ENCODE data around the gene ARFGAP1.

DNA sequence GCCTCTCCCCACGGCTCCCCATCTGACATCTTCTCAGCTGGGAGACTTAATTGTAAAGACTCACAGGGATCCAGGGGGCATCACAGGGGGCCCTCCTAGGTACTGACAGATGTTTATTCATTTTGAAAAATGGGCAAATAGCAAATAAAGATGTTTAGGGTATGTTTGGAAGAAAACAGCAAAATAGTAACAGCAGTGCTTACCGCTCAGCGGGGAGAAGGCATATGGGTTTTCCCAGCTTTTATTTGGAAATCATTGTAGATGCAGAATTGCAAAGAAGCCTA, 39.6 kb upstream of the ARFGAP1 start:
- TF ChIP-seq POLR2A (IDR thresholded peaks at IDR 0.05; ENCODE audit: low read depth, low read length), result no peak
- TF ChIP-seq, protein P1, sequence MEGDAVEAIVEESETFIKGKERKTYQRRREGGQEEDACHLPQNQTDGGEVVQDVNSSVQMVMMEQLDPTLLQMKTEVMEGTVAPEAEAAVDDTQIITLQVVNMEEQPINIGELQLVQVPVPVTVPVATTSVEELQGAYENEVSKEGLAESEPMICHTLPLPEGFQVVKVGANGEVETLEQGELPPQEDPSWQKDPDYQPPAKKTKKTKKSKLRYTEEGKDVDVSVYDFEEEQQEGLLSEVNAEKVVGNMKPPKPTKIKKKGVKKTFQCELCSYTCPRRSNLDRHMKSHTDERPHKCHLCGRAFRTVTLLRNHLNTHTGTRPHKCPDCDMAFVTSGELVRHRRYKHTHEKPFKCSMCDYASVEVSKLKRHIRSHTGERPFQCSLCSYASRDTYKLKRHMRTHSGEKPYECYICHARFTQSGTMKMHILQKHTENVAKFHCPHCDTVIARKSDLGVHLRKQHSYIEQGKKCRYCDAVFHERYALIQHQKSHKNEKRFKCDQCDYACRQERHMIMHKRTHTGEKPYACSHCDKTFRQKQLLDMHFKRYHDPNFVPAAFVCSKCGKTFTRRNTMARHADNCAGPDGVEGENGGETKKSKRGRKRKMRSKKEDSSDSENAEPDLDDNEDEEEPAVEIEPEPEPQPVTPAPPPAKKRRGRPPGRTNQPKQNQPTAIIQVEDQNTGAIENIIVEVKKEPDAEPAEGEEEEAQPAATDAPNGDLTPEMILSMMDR (IDR thresholded peaks at IDR 0.05; ENCODE audit: extremely low read depth in 1 of 2, insufficient read depth in 1 of 2, low read depth in 1 of 2, low read length in 2 of 2), result no peak
- TF ChIP-seq MYC (IDR thresholded peaks at IDR 0.05; ENCODE audit: low read depth, low read length), result no peak
- TF ChIP-seq EZH2 (IDR thresholded peaks at IDR 0.05; ENCODE audit: borderline replicate concordance, low read depth, low read length, severe bottlenecking), result no peak
- TF ChIP-seq, protein P2, sequence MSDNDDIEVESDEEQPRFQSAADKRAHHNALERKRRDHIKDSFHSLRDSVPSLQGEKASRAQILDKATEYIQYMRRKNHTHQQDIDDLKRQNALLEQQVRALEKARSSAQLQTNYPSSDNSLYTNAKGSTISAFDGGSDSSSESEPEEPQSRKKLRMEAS (IDR thresholded peaks at IDR 0.05; ENCODE audit: insufficient read depth, insufficient read length), result no peak
- no peak for TF ChIP-seq POLR2AphosphoS5 (IDR thresholded peaks at IDR 0.05; ENCODE audit: insufficient read depth, low read depth, low read length)
- TF ChIP-seq GATA2 (IDR thresholded peaks at IDR 0.05; ENCODE audit: insufficient read depth, insufficient read length, low read depth, low read length), result no peak
- TF ChIP-seq FOS (IDR thresholded peaks at IDR 0.05; ENCODE audit: borderline replicate concordance, insufficient read depth, low read length), result no peak
- no peak for TF ChIP-seq JUN (IDR thresholded peaks at IDR 0.05; ENCODE audit: borderline replicate concordance, insufficient read depth, insufficient read length, low read depth)
